HCT116 (cell line): ENCODE data around the gene SUCLG1.

ENCODE experiments used
- ELF1 ChIP-seq: IDR thresholded peaks from 2 replicates; pipeline ENCODE4 v1.6.1; 2012; ENCODE audit warnings: low read depth, borderline replicate concordance
- EZH2 ChIP-seq: fragments of 200-600 bp; sonication (generic); IDR thresholded peaks from 2 replicates; pipeline ENCODE4 v1.6.1; 2017; ENCODE audit warnings: antibody characterized with exemption, mixed run types
- EZH2phosphoT487 ChIP-seq: fragments of 200-600 bp; IDR thresholded peaks from 2 replicates; pipeline ENCODE4 v1.6.1; 2018; ENCODE audit warnings: antibody characterized with exemption, borderline replicate concordance
- SIN3A ChIP-seq: IDR thresholded peaks from 2 replicates; pipeline ENCODE4 v1.6.1; 2012; ENCODE audit warnings: low read depth
- SRF ChIP-seq: IDR thresholded peaks from 2 replicates; pipeline ENCODE4 v1.6.1; 2012; ENCODE audit warnings: low read depth
- YY1 ChIP-seq: IDR thresholded peaks from 2 replicates; pipeline ENCODE4 v1.6.1; 2011; ENCODE audit warnings: low read length, low read depth, moderate library complexity, mild to moderate bottlenecking; ENCODE audit not compliant: insufficient replicate concordance; ENCODE audit errors: extremely low read depth
- TF ChIP-seq, protein P1 (sequence below), 3 experiments: fragments of 200-600 bp in 1 of 3; sonication (generic) in 1 of 3; IDR thresholded peaks in 2 of 3; conservative IDR thresholded peaks in 1 of 3; 2 replicates each; pipeline ENCODE4 v1.5.1; 2012 to 2017; ENCODE audit warnings: low read depth in 2 of 3, low read length in 2 of 3, antibody characterized with exemption in 1 of 3, borderline replicate concordance in 1 of 3, control low read depth in 1 of 3, mild to moderate bottlenecking in 1 of 3, mixed read lengths in 1 of 3, mixed run types in 1 of 3, moderate library complexity in 1 of 3; ENCODE audit not compliant: insufficient read depth in 1 of 3

DNA sequence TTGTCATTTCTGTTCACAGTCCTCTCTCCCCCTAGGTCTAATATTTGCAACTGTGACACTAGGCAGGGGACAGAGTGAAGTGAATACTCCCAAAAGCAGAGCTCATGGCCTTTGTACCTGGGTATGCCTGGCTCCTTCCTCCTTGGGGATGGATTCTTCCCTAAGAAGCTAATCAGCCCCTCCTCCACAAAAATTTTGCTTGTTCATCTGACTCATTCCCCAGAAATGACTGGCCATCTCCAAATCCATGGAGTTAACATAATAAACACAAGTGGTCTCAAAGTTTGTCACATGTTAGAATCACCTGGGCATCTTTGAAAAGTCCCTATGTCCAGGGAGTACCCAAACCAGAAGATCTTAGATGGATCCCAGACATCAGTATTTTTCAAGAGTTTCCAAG lies 65.3 kb downstream of the SUCLG1 start:
- TF ChIP-seq, protein P1, sequence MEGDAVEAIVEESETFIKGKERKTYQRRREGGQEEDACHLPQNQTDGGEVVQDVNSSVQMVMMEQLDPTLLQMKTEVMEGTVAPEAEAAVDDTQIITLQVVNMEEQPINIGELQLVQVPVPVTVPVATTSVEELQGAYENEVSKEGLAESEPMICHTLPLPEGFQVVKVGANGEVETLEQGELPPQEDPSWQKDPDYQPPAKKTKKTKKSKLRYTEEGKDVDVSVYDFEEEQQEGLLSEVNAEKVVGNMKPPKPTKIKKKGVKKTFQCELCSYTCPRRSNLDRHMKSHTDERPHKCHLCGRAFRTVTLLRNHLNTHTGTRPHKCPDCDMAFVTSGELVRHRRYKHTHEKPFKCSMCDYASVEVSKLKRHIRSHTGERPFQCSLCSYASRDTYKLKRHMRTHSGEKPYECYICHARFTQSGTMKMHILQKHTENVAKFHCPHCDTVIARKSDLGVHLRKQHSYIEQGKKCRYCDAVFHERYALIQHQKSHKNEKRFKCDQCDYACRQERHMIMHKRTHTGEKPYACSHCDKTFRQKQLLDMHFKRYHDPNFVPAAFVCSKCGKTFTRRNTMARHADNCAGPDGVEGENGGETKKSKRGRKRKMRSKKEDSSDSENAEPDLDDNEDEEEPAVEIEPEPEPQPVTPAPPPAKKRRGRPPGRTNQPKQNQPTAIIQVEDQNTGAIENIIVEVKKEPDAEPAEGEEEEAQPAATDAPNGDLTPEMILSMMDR (IDR thresholded peaks at IDR 0.05 in 2 of 3, conservative IDR thresholded peaks at IDR 0.05 in 1 of 3; ENCODE audit: borderline replicate concordance in 1 of 3, insufficient read depth in 1 of 3, low read depth in 2 of 3, low read length in 2 of 3): no peak
- TF ChIP-seq EZH2 (no peak), ELF1 (no peak), SRF (no peak), YY1 (no peak), EZH2phosphoT487 (no peak), SIN3A (no peak)
